ENCODE data around the gene CTDSPL2.
"Not testable (repeated sequence)": the region's sequence is repeated elsewhere in the genome, so short reads cannot be mapped to it uniquely, and the experiment has no call there.

CTDSPL2 gene

GRCh38 chr15:44542596-44542995 is 115.2 kb downstream of the CTDSPL2 start:
- H3K27me3 ChIP-seq (ENCODE audit: insufficient read depth, low read length): no peaks in the 10 kb centered on the region
- peaks cover 37% of the 10 kb centered on the region for H3K36me3 ChIP-seq (ENCODE audit: insufficient read depth, low read length)
- no peaks in the 10 kb centered on the region for H3K9me3 ChIP-seq (ENCODE audit: insufficient read depth, low read depth, low read length)
- no peak overlapping the region for H3K27ac ChIP-seq (ENCODE audit: low read depth, low read length)
- H3K9ac ChIP-seq (ENCODE audit: low read depth, low read length): no peak overlapping the region
- H3K4me3 ChIP-seq (ENCODE audit: low read length): no peak overlapping the region
- peaks cover 17% of the 10 kb centered on the region for H3K4me1 ChIP-seq (ENCODE audit: insufficient read depth, low read length)

DNA sequence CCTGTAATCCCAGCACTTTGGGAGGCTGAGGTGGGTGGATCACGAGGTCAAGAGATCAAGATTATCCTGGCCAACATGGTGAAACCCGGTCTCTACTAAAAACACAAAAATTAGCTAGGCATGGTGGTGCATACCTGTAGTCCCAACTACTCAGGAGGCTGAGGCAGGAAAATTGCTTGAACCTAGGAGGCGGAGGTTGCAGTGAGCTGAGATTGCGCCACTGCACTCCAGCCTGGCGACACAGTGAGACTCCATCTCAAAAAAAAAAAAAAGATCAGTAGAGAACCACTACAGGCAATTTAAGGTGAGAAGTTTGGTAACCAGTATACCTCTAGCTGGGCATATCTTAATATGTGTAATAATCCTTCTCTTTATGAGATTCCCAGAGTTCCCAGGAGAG is 117.3 kb downstream of the CTDSPL2 start:
- not testable (repeated sequence) for H3K4me3 ChIP-seq (ENCODE audit: low read length); H3K9me3 ChIP-seq (ENCODE audit: insufficient read depth, low read depth, low read length); H3K27me3 ChIP-seq (ENCODE audit: insufficient read depth, low read length); H3K4me1 ChIP-seq (ENCODE audit: insufficient read depth, low read length); H3K27ac ChIP-seq (ENCODE audit: low read depth, low read length); H3K9ac ChIP-seq (ENCODE audit: low read depth, low read length)
- peaks cover 36% of the 10 kb centered on the region for H3K36me3 ChIP-seq (ENCODE audit: insufficient read depth, low read length)
- 96% methylated on average over 5 of the region's 5 CpGs for WGBS

DNA sequence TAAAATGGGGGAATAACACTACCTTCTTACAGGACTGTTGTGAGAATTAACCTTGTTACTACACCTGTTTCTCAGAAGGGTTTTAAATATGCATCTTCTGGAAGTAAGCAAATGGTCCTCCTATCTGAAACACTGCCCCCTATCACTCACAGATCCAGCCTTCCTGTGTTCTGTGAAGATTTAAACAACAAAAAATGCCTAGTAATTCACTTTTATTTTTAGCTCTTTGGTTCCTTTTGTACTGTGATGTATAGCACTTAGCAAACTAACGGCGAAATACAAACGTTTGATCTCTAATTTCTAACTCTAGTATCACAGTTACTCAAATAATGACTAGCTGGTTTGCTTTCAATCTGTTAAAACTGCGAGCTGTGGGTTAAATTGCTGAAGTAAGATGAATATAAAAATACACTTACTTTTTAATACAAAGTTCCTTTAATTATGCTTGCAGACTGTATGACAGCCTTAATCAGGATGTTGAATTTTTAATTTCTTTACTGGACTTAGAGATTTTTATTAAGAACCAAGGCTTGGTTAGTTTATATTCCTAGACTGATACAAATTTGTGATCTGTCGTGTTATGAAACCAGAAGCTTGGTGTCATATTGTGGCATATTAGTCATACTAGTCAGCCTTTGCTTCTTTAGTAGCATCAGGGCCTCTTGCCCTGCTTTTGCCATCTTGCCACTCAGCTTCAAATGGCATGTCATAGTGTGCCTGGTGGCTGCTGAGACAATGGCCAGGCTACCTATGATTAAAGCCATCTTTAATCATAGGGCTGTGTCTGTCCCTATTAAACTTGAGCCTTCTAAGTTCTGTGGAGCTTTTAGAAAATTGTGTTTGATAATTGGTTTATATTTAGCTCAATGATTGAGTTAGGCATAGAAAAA is 118.7 kb downstream of the CTDSPL2 start:
- H3K27me3 ChIP-seq (ENCODE audit: insufficient read depth, low read length): no peaks in the 10 kb centered on the region
- H3K9ac ChIP-seq (ENCODE audit: low read depth, low read length): no peak overlapping the region
- H3K36me3 ChIP-seq (ENCODE audit: insufficient read depth, low read length): peaks cover 33% of the 10 kb centered on the region
- 92% methylated on average over 4 of the region's 5 CpGs for WGBS
- peaks cover 9% of the 10 kb centered on the region; the same call in 1 of the 2 replicates for H3K4me1 ChIP-seq (ENCODE audit: insufficient read depth, low read length)
- H3K4me3 ChIP-seq (ENCODE audit: low read length): no peak overlapping the region
- no peaks in the 10 kb centered on the region for H3K9me3 ChIP-seq (ENCODE audit: insufficient read depth, low read depth, low read length)
- H3K27ac ChIP-seq (ENCODE audit: low read depth, low read length): no peak overlapping the region

- not testable (repeated sequence) for H3K9ac ChIP-seq (ENCODE audit: low read depth, low read length); H3K27me3 ChIP-seq (ENCODE audit: insufficient read depth, low read length); H3K9me3 ChIP-seq (ENCODE audit: insufficient read depth, low read depth, low read length); H3K4me3 ChIP-seq (ENCODE audit: low read length); H3K4me1 ChIP-seq (ENCODE audit: insufficient read depth, low read length); H3K27ac ChIP-seq (ENCODE audit: low read depth, low read length)
- WGBS: 96% methylated on average over 9 of the region's 9 CpGs
- H3K36me3 ChIP-seq (ENCODE audit: insufficient read depth, low read length): peaks cover 45% of the 10 kb centered on the region
Measured at GRCh38 chr15:44549152-44549551, 121.7 kb downstream of the CTDSPL2 start.

DNA sequence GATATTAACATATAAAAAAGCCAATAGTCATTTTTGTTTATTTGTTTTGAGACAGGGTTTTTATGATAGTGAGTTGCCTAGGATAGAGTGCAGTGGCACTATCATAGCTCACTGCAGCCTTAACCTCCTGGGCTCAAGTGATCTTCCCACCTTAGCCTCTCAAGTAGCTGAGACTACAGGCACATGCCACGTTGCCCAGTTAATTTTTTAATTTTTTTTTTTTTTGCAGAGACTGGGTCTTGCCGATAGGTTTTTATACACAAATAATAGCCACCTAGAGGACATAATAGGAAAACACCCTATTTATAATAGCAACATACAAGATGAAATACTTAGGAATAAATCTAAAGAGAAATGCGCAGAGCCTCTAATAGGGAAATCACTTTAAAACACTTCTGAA is 122.8 kb downstream of the CTDSPL2 start:
- H3K36me3 ChIP-seq (ENCODE audit: insufficient read depth, low read length): peaks cover 56% of the 10 kb centered on the region
- no peak overlapping the region for H3K4me3 ChIP-seq (ENCODE audit: low read length)
- H3K27me3 ChIP-seq (ENCODE audit: insufficient read depth, low read length): no peaks in the 10 kb centered on the region
- no peaks in the 10 kb centered on the region for H3K9me3 ChIP-seq (ENCODE audit: insufficient read depth, low read depth, low read length)
- no peak overlapping the region for H3K9ac ChIP-seq (ENCODE audit: low read depth, low read length)
- no peak overlapping the region for H3K27ac ChIP-seq (ENCODE audit: low read depth, low read length)
- WGBS: 86% methylated on average over 2 of the region's 3 CpGs
- peaks cover 9% of the 10 kb centered on the region; the same call in 1 of the 2 replicates for H3K4me1 ChIP-seq (ENCODE audit: insufficient read depth, low read length)

DNA sequence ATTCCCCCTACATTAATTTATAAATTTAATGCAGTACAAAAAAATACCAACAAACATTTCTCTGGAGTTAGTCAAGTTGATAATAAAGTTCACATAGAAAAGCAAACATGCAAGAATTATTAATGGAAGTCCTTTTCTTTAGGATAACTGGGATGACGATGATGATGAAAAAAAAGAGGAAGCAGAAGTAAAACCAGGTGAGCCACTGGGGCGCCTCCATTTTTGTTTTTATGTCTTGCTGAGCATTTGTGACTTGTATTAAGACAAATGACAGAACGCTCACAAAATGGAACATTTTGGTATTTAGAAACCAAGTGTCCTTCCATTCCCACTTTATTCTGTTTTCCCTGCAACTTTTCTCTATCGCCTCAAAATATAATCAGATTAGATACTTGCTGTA is 123.3 kb downstream of the CTDSPL2 start:
- no peak overlapping the region for H3K27ac ChIP-seq (ENCODE audit: low read depth, low read length)
- H3K36me3 ChIP-seq (ENCODE audit: insufficient read depth, low read length): peaks cover 60% of the 10 kb centered on the region
- 96% methylated on average over 4 of the region's 4 CpGs for WGBS
- H3K9me3 ChIP-seq (ENCODE audit: insufficient read depth, low read depth, low read length): no peaks in the 10 kb centered on the region
- no peak overlapping the region for H3K4me3 ChIP-seq (ENCODE audit: low read length)
- H3K9ac ChIP-seq (ENCODE audit: low read depth, low read length): no peak overlapping the region
- peaks cover 6% of the 10 kb centered on the region; the same call in 1 of the 2 replicates for H3K4me1 ChIP-seq (ENCODE audit: insufficient read depth, low read length)
- no peaks in the 10 kb centered on the region for H3K27me3 ChIP-seq (ENCODE audit: insufficient read depth, low read length)

- H3K9ac ChIP-seq (ENCODE audit: low read depth, low read length): no peak overlapping the region
- H3K27me3 ChIP-seq (ENCODE audit: insufficient read depth, low read length): no peaks in the 10 kb centered on the region
- no peaks in the 10 kb centered on the region for H3K4me1 ChIP-seq (ENCODE audit: insufficient read depth, low read length)
- peaks cover 91% of the 10 kb centered on the region for H3K36me3 ChIP-seq (ENCODE audit: insufficient read depth, low read length)
- H3K4me3 ChIP-seq (ENCODE audit: low read length): no peak overlapping the region
- H3K27ac ChIP-seq (ENCODE audit: low read depth, low read length): no peak overlapping the region
- H3K9me3 ChIP-seq (ENCODE audit: insufficient read depth, low read depth, low read length): no peaks in the 10 kb centered on the region
- 97% methylated on average over 4 of the region's 4 CpGs for WGBS
Measured at GRCh38 chr15:44554934-44555723, 127.7 kb downstream of the CTDSPL2 start.

DNA sequence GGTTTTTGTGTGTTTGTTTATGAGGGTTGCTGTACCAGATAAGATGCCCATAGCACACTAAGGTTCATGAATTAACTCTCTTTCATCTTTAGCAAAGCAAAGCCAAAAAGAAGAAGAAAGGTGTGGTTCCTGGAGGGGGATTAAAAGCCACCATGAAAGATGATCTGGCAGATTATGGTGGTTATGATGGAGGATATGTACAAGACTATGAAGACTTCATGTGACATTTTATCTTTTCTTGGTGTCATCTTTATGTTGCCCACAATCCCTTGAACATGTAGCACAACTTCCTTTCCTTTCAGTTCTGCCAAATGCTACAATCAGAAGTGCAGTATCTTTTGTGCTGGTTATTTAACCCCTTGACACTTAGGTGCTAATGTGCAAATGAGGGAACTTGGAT is 133.5 kb downstream of the CTDSPL2 start:
- peaks cover 96% of the 10 kb centered on the region for H3K36me3 ChIP-seq (ENCODE audit: insufficient read depth, low read length)
- not testable (repeated sequence) for H3K27ac ChIP-seq (ENCODE audit: low read depth, low read length); H3K4me1 ChIP-seq (ENCODE audit: insufficient read depth, low read length); H3K4me3 ChIP-seq (ENCODE audit: low read length); H3K9ac ChIP-seq (ENCODE audit: low read depth, low read length); H3K27me3 ChIP-seq (ENCODE audit: insufficient read depth, low read length)
- peaks cover 23% of the 10 kb centered on the region for H3K9me3 ChIP-seq (ENCODE audit: insufficient read depth, low read depth, low read length)

- 95% methylated on average over 8 of the region's 8 CpGs for WGBS
- H3K27me3 ChIP-seq (ENCODE audit: insufficient read depth, low read length): no peaks in the 10 kb centered on the region
- H3K9ac ChIP-seq (ENCODE audit: low read depth, low read length): no peak overlapping the region
- no peak overlapping the region for H3K4me3 ChIP-seq (ENCODE audit: low read length)
- H3K9me3 ChIP-seq (ENCODE audit: insufficient read depth, low read depth, low read length): peaks cover 23% of the 10 kb centered on the region
- no peaks in the 10 kb centered on the region for H3K4me1 ChIP-seq (ENCODE audit: insufficient read depth, low read length)
- H3K27ac ChIP-seq (ENCODE audit: low read depth, low read length): no peak overlapping the region
- peaks cover 79% of the 10 kb centered on the region for H3K36me3 ChIP-seq (ENCODE audit: insufficient read depth, low read length)
Measured at GRCh38 chr15:44565387-44566154, 138.1 kb downstream of the CTDSPL2 start.

DNA sequence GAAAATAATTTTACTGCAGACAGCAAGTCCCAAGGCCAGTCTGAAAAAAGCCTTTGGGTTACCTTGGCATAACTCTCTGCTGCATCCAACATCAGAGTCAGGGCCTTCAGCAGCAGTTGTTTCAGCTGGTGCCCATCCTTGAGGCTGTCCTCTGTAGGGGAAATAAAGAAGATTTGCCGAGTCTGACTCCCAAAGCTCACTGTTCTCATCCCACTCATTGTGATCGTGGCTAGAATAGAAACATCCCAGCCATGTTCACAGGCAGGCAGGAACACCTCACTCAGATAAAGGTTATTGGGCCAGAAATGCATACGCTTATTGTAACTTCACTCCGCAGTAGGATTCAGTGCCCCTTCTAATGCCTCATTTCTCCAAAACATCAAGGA is 138.7 kb downstream of the CTDSPL2 start:
- no peaks in the 10 kb centered on the region for H3K27me3 ChIP-seq (ENCODE audit: insufficient read depth, low read length)

DNA sequence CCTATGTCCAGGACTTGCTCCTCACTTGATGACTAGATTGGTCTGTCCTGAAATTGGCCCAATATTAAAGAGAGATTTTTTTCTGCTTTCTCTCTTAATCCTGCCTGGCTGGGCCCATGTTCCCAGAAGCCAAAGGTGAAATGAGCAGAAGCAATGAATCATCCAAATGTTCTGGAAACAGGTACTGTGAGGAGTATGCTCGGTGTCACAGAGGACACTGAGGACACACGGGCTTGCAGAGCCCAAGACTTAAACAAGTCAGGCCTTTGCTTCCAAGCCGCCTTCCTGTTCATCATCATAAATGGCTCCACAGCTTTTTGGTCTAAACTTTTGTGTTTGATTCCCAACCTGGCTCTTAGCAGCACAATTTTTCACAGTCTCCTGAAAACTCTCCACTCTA is 140.9 kb downstream of the CTDSPL2 start:
- H3K27me3 ChIP-seq (ENCODE audit: insufficient read depth, low read length): no peaks in the 10 kb centered on the region
- peaks cover 63% of the 10 kb centered on the region for H3K36me3 ChIP-seq (ENCODE audit: insufficient read depth, low read length)
- 95% methylated on average over 3 of the region's 3 CpGs for whole genome bisulfite sequencing
- no peak overlapping the region for H3K4me3 ChIP-seq (ENCODE audit: low read length)
- no peak overlapping the region for H3K27ac ChIP-seq (ENCODE audit: low read depth, low read length)
- no peaks in the 10 kb centered on the region for H3K4me1 ChIP-seq (ENCODE audit: insufficient read depth, low read length)
- H3K9ac ChIP-seq (ENCODE audit: low read depth, low read length): no peak overlapping the region
- peaks cover 23% of the 10 kb centered on the region for H3K9me3 ChIP-seq (ENCODE audit: insufficient read depth, low read depth, low read length)

More for the DNA sequence above, 138.7 kb downstream of the CTDSPL2 start:
- Histone ChIP-seq H3K4me1 (ENCODE audit: insufficient read depth, low read length) (no peaks in the 10 kb centered on the region), H3K36me3 (ENCODE audit: insufficient read depth, low read length) (peaks cover 73% of the 10 kb centered on the region), H3K9ac (ENCODE audit: low read depth, low read length) (no peak overlapping the region), H3K27ac (ENCODE audit: low read depth, low read length) (no peak overlapping the region), H3K4me3 (ENCODE audit: low read length) (no peak overlapping the region), H3K9me3 (ENCODE audit: insufficient read depth, low read depth, low read length) (peaks cover 23% of the 10 kb centered on the region)
- WGBS: 95% methylated on average over 4 of the region's 4 CpGs
